HepG2 (cell line): ENCODE measurements around the gene PTPN22. TPM values are rescaled to one million over a fixed set of nuclear protein-coding genes. Genes with fewer than 3 reads are reported as not detected.

Source experiments
- ATAC-seq: fragments of 200-7000 bp; cut with Tn5 transposase; 3 replicates; pipeline ENCODE4 v1.9.1; 2020; ENCODE audit warnings: mild to moderate bottlenecking, moderate library complexity
- BruUV-seq: library from RNA; stranded (reverse); fragments of 400-500 nt; replicated peaks from 2 replicates; lab custom pipeline; 2021; lab: Mats Ljungman, UMichigan
- CTCF ChIA-PET: fragments of 300-600 bp; formaldehyde crosslinking; extraction: SDS; loops from one replicate; lab custom pipeline; 2021; ENCODE audit warnings: low total read pairs, inconsistent platforms, low intra/inter-chr PET ratio; lab: Yijun Ruan, JAX
- POLR2A ChIA-PET: fragments of 350-600 bp; sonication (Branson Sonifier 250); formaldehyde crosslinking; loops from one replicate; lab custom pipeline; 2020; ENCODE audit warnings: antibody characterized with exemption, inconsistent platforms; lab: Yijun Ruan, JAX
- DNase-seq: peaks from one replicate; pipeline ENCODE4 v3.0.0-alpha.2; 2015; ENCODE audit warnings: low spot score
- FAIRE-seq: peaks from 3 replicates; lab custom pipeline; 2011; peaks lifted over from hg19 to GRCh38; lab: Jason Lieb, UNC
- H2AFZ ChIP-seq: one replicate; pipeline ENCODE4 v1.6.1; 2011; ENCODE audit warnings: low read length, inconsistent platforms
- H3K27ac ChIP-seq: fragments of 300-600 bp; 3 replicates; pipeline ENCODE4 v1.8.0; 2011; ENCODE audit warnings: mixed run types, mild to moderate bottlenecking, mixed read lengths, low read length, inconsistent platforms; ENCODE audit not compliant: insufficient read depth; ENCODE audit errors: extremely low read length
- H3K27me3 ChIP-seq, 2 experiments: fragments of 200-600 bp in 1 of 2; 2 replicates in 1 of 2; 3 replicates in 1 of 2; pipeline versions ENCODE4 v1.6.0 to v1.8.0; 2011; ENCODE audit warnings: low read length in 2 of 2, mild to moderate bottlenecking in 2 of 2, moderate library complexity in 2 of 2, inconsistent platforms in 1 of 2; ENCODE audit not compliant: insufficient read depth in 2 of 2, control insufficient read depth in 1 of 2
- H3K36me3 ChIP-seq, 2 experiments: fragments of 200-600 bp in 1 of 2; replicated peaks in 1 of 2; 2 replicates in 1 of 2; 3 replicates in 1 of 2; pipeline versions ENCODE4 v1.5.1 to v1.8.0; 2011; ENCODE audit warnings: low read length in 2 of 2, inconsistent platforms in 1 of 2; ENCODE audit not compliant: insufficient read depth in 2 of 2, control insufficient read depth in 1 of 2
- H3K4me1 ChIP-seq: 2 replicates; pipeline ENCODE4 v1.5.1; 2012; ENCODE audit warnings: low read length, inconsistent platforms; ENCODE audit not compliant: insufficient read depth
- H3K4me2 ChIP-seq: 2 replicates; pipeline ENCODE4 v1.6.0; 2011; ENCODE audit warnings: low read depth, low read length, inconsistent platforms
- H3K4me3 ChIP-seq, 3 experiments: fragments of 200-600 bp in 1 of 3; sonication (generic), shearing (Covaris generic) in 1 of 3; replicated peaks in 1 of 3; 2 replicates each; pipeline ENCODE4 v1.5.1; 2011 to 2016; ENCODE audit warnings: low read length in 3 of 3, inconsistent platforms in 2 of 3, low read depth in 2 of 3, mild to moderate bottlenecking in 2 of 3, control low read depth in 1 of 3, mixed read lengths in 1 of 3; ENCODE audit not compliant: insufficient read depth in 1 of 3
- H3K79me2 ChIP-seq: one replicate; pipeline ENCODE4 v1.6.1; 2011; ENCODE audit warnings: low read length, inconsistent platforms; ENCODE audit not compliant: insufficient read depth
- H3K9ac ChIP-seq: 2 replicates; pipeline ENCODE4 v1.6.0; 2011; ENCODE audit warnings: mild to moderate bottlenecking, low read depth, low read length, inconsistent platforms; ENCODE audit not compliant: insufficient read depth
- H3K9me3 ChIP-seq: 2 replicates; pipeline ENCODE4 v1.5.1; 2012; ENCODE audit warnings: mild to moderate bottlenecking, low read length
- H4K20me1 ChIP-seq: 2 replicates; pipeline ENCODE4 v1.6.0; 2011; ENCODE audit warnings: inconsistent platforms, mild to moderate bottlenecking, low read length, moderate library complexity; ENCODE audit not compliant: insufficient read depth
- ATRX ChIP-seq: sonication (generic); formaldehyde crosslinking; IDR thresholded peaks from 2 replicates; pipeline ENCODE4 v1.4.0; 2020; ENCODE audit warnings: missing genetic modification reagents, borderline replicate concordance
- DZIP1 ChIP-seq: sonication (generic); formaldehyde crosslinking; IDR thresholded peaks from 2 replicates; pipeline ENCODE4 v1.5.0; 2020; ENCODE audit warnings: mild to moderate bottlenecking, missing genetic modification reagents
- GMEB1 ChIP-seq: sonication (generic); formaldehyde crosslinking; IDR thresholded peaks from 2 replicates; pipeline ENCODE4 v1.5.1; 2020; ENCODE audit warnings: missing genetic modification reagents, mild to moderate bottlenecking, borderline replicate concordance
- PAF1 ChIP-seq: IDR thresholded peaks from 2 replicates; pipeline ENCODE4 v1.6.1; 2016; ENCODE audit warnings: missing genetic modification reagents, missing compliant biosample characterization
- RELA ChIP-seq: sonication (generic); formaldehyde crosslinking; IDR thresholded peaks from 2 replicates; pipeline ENCODE4 v1.4.0; 2020; ENCODE audit warnings: missing genetic modification reagents
- ZBED4 ChIP-seq: sonication (generic); formaldehyde crosslinking; IDR thresholded peaks from 2 replicates; pipeline ENCODE4 v1.4.0; 2020; ENCODE audit warnings: missing genetic modification reagents, borderline replicate concordance
- ZMAT3 ChIP-seq: sonication (generic); formaldehyde crosslinking; conservative IDR thresholded peaks from 2 replicates; pipeline ENCODE4 v1.7.0; 2021; ENCODE audit warnings: missing genetic modification reagents
- ZNF510 ChIP-seq: sonication (generic); formaldehyde crosslinking; IDR thresholded peaks from 2 replicates; pipeline ENCODE4 v1.4.0; 2020; ENCODE audit warnings: low read depth, mild to moderate bottlenecking, missing genetic modification reagents
- ZSCAN29 ChIP-seq: sonication (generic); formaldehyde crosslinking; conservative IDR thresholded peaks from 2 replicates; pipeline ENCODE4 v1.4.0; 2020; ENCODE audit warnings: mild to moderate bottlenecking, missing genetic modification reagents
- WGBS: methylation state at CpG from one replicate; pipeline ENCODE4 v1.1.6; 2017; ENCODE audit warnings: low lambda C conversion rate; 5-methylcytosine and 5-hydroxymethylcytosine counted together
- in situ Hi-C: cut with HindIII; loops from 2 replicates; pipeline ENCODE4 v1.10.0; 2017; ENCODE audit warnings: low pct_unique_long_range_greater_than_20kb; ENCODE audit not compliant: extremely low pct_ligation_motif_present
- intact Hi-C: fragments of 100-400 bp; cut with micrococcal nuclease; formaldehyde crosslinking; loops from one replicate; pipeline ENCODE4 v1.10.0; 2022; ENCODE audit not compliant: unreplicated experiment
- polyA plus RNA-seq, 8 experiments: library from polyadenylated mRNA; depleted of rRNA in 3 of 8; stranded (reverse) in 7 of 8; unstranded in 1 of 8; fragments of >200 nt; fragmentation: Illumina TruSeq in 4 of 8; extraction: Trizol in 4 of 8; gene quantifications; 2 replicates each; pipeline versions ENCODE4 v1.2.1 to v1.2.3, GENCODE V29; 2011 to 2016; ENCODE audit warnings: low read depth in 4 of 8, missing spikeins in 1 of 8, mixed read lengths in 1 of 8; ENCODE audit not compliant: insufficient read depth in 1 of 8
- total RNA-seq, 5 experiments: library from RNA; depleted of rRNA; stranded (reverse); fragments of >200 nt; fragmentation: Illumina TruSeq; extraction: Trizol; gene quantifications; 2 replicates each; pipeline ENCODE4 v1.2.3, GENCODE V29; 2016; ENCODE audit warnings: low read depth in 1 of 5
- TF ChIP-seq, protein P1 (sequence below): sonication (generic); formaldehyde crosslinking; IDR thresholded peaks from 2 replicates; pipeline ENCODE4 v1.4.0; 2020; ENCODE audit warnings: missing genetic modification reagents
- TF ChIP-seq, protein P2 (sequence below): sonication (generic); formaldehyde crosslinking; IDR thresholded peaks from 2 replicates; pipeline ENCODE4; 2020; ENCODE audit warnings: missing genetic modification reagents, mild to moderate bottlenecking, borderline replicate concordance

The PTPN22 gene
- total and polyA plus RNA-seq, 2 of the 13 experiments (the other 11 are each of a cell fraction or from before 2014, with no cell fraction given), result not detected

GRCh38 chr1:113891631-113892220 lies 20.2 kb upstream of the PTPN22 start:
- POLR2A ChIA-PET, result no interaction called here
- intact Hi-C loops (no loop called here), in situ Hi-C loops (no loop called here)
- Histone ChIP-seq H3K79me2 (no peaks in the 10 kb centered on the region), H4K20me1 (no peaks in the 10 kb centered on the region), H3K4me2 (no peak overlapping the region), H3K4me1 (no peaks in the 10 kb centered on the region), H3K4me3 (no peak overlapping the region), H3K9ac (no peak overlapping the region), H3K27me3 (no peaks in the 10 kb centered on the region), H2AFZ (no peak overlapping the region), H3K9me3 (no peaks in the 10 kb centered on the region), H3K36me3 (peaks cover 3 to 13% of the 10 kb centered on the region in 2 experiments; a peak in 2 of 5 replicates), H3K27ac (no peak overlapping the region)
- FAIRE-seq, result no peak
- BruUV-seq, result no TSS peak
- 97% methylated on average over 11 of the region's 11 CpGs for WGBS
- CTCF ChIA-PET, result no interaction called here
- DNase-seq, result no peak
- no peak for ATAC-seq
- TF ChIP-seq ATRX (no peak), GMEB1 (CRISPR knock-in tag) (no peak), PAF1 (CRISPR knock-in tag) (no peak), ZBED4 (no peak), ZMAT3 (no peak), RELA (CRISPR knock-in tag) (no peak), DZIP1 (CRISPR knock-in tag) (no peak), ZNF510 (CRISPR knock-in tag) (no peak), ZSCAN29 (CRISPR knock-in tag) (no peak)
- TF ChIP-seq, protein P1, sequence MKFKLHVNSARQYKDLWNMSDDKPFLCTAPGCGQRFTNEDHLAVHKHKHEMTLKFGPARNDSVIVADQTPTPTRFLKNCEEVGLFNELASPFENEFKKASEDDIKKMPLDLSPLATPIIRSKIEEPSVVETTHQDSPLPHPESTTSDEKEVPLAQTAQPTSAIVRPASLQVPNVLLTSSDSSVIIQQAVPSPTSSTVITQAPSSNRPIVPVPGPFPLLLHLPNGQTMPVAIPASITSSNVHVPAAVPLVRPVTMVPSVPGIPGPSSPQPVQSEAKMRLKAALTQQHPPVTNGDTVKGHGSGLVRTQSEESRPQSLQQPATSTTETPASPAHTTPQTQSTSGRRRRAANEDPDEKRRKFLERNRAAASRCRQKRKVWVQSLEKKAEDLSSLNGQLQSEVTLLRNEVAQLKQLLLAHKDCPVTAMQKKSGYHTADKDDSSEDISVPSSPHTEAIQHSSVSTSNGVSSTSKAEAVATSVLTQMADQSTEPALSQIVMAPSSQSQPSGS (CRISPR knock-in tag), result no peak
- TF ChIP-seq, protein P2, sequence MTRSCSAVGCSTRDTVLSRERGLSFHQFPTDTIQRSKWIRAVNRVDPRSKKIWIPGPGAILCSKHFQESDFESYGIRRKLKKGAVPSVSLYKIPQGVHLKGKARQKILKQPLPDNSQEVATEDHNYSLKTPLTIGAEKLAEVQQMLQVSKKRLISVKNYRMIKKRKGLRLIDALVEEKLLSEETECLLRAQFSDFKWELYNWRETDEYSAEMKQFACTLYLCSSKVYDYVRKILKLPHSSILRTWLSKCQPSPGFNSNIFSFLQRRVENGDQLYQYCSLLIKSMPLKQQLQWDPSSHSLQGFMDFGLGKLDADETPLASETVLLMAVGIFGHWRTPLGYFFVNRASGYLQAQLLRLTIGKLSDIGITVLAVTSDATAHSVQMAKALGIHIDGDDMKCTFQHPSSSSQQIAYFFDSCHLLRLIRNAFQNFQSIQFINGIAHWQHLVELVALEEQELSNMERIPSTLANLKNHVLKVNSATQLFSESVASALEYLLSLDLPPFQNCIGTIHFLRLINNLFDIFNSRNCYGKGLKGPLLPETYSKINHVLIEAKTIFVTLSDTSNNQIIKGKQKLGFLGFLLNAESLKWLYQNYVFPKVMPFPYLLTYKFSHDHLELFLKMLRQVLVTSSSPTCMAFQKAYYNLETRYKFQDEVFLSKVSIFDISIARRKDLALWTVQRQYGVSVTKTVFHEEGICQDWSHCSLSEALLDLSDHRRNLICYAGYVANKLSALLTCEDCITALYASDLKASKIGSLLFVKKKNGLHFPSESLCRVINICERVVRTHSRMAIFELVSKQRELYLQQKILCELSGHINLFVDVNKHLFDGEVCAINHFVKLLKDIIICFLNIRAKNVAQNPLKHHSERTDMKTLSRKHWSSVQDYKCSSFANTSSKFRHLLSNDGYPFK (CRISPR knock-in tag), result no peak
